Fibroblast of gingiva (primary cell): ENCODE results near the gene CD177.
"Not testable (repeated sequence)": the region's sequence is repeated elsewhere in the genome, so short reads cannot be mapped to it uniquely, and the experiment has no call there.

ENCODE experiments used
- DNase-seq: peaks from one replicate; pipeline ENCODE4 v3.0.0-alpha.2; 2011; ENCODE audit warnings: low read depth

Gene CD177, protein sequence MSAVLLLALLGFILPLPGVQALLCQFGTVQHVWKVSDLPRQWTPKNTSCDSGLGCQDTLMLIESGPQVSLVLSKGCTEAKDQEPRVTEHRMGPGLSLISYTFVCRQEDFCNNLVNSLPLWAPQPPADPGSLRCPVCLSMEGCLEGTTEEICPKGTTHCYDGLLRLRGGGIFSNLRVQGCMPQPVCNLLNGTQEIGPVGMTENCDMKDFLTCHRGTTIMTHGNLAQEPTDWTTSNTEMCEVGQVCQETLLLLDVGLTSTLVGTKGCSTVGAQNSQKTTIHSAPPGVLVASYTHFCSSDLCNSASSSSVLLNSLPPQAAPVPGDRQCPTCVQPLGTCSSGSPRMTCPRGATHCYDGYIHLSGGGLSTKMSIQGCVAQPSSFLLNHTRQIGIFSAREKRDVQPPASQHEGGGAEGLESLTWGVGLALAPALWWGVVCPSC

DNA sequence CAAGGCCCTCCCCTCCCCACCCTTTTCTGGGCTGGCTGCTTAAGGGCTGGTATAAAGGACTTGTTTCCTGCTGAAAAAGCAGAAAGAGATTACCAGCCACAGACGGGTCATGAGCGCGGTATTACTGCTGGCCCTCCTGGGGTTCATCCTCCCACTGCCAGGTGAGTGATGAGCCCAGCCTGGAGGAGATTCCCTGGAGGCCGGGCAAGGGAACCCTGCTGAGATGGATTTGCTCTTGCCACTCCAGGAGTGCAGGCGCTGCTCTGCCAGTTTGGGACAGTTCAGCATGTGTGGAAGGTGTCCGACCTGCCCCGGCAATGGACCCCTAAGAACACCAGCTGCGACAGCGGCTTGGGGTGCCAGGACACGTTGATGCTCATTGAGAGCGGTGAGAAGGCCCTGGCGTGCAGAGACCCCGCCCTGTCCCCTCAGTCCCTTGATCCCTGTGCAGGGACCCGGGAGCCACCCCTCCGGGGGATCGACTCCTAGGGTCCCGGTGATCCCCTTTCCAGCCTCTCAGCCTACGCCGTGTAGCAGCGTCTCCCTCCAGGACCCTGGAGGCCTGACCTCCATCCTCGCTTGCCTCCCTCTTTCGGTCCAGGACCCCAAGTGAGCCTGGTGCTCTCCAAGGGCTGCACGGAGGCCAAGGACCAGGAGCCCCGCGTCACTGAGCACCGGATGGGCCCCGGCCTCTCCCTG, at the start of gene CD177:
Gene CD177, plus strand, starts transcription at position 81 of the 699 bp plus-strand sequence. Its CDS starts 29 bp downstream, at position 110.
- DNase-seq: no peak

DNA sequence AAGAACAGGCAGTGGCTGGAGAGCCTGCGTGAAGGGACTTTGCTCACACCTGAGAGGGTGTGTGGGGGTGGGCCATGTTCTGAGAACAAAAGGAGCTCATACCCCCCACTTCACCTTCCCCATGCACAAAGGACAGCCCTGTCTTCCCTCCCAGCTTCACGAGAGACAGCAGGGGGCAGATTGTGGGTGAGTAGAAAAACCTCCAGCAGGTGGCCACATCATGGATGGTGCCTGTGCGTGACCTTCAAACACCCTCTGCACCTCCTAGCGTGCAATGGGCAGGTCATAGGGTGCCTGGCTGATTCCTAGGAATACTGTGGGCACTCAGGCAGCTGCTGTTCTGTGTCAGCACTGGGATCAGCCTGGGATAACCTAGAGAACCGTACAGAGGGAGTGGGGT, 47.8 kb upstream of the CD177 start:
- no peak for DNase-seq

DNA sequence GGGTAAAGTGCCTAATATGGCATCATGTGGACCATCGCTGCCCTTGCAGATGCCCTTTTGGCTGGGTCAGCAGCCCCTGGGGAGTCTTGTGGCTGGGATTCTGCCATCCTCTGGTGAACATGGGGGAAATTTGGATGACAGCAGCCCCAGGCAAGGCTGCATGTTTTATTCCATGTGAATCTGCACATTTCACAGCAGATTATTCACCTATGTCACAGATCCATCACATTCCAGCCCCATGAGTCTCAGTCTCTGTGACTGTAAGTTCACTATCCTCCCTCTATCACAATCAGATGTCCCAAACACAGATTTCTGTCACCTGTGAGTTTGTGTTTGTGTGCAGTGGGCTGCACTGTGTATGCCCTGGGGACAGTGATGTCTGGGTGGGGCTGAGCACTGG, 47.4 kb upstream of the CD177 start:
- no peak for DNase-seq

DNA sequence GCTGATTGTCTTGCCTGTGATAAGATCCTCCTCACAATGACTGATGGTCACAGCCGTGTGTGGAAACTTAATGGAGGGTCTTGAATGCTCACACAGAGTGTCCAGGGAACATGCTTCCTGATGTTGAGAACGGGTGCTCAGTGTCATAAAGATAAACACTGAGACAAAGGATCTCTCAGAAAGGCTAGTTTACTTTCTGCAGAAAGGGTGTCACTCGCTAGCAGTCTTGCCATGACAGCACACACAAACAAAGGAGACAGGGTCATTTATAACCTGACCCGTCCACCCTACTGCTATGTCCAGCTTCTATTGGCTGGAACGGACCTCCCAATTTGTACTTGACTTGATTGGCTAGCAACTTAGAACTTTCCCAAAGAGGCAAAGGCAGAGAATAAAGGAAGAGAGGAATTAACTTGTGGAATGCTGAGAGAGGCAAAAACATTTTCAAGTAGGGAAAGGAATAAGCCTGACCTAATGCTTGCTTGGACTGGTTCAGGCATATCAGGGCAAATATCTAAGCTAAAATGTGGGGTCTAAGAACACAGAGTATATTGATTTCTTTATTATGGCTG, 45.2 kb upstream of the CD177 start:
- no peak for DNase-seq

DNA sequence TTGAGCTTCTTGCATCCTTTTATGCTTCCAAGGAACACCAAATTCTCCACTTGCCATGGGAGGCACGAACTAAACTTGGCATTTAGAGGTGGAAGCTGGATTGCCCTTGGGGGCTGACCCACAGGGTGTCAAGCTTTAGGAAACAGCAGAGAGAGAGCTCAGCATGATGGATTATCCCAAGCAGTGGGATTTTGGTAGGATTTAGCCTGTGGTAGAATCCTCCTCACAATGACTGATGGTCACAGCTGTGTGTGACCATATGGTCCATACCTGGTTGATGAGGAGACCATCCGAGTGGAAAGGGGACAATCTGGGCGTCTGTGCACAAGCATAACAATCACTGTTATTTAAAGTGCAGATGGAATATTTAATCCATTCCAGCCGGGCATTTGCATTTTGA, 44.0 kb upstream of the CD177 start:
- DNase-seq: no peak

DNA sequence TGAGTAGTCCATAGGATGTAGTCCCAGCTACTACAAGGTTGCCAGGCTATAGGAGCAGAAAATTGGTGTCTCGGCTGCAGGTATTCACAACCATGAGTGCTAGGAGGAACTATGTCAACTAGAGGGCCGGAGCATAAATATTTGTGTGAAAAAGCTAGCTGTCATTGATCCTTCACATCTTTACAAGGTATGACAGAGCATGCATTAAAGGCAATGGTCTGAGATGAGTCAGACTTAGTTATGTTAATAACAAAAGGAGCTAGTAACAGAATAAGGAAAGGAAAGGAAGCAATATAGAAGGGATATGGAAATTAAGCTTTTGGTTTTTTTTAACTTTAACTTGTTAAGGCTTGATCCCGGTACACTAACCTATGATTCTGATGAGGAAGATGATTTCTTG, 43.3 kb upstream of the CD177 start:
- no peak for DNase-seq

DNA sequence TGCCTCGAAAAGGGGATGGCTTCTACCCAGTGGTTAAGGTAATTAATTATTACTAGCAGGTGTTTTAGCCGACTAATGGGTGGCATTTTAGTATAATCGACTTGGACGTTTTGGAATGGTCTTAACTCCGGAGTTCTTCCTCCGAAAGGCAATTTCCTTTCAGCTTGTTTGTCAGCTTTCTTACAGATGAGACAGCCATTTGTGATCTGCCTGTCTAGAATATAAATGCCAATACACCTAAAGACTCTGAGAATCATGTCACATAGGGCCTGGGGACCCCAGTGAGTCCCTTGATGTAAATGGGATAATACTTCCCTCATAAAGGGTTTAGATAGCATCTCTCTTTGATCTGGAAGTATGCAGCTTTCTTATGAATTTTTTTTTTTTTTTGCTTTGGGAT, 42.2 kb upstream of the CD177 start:
- DNase-seq: no peak

DNA sequence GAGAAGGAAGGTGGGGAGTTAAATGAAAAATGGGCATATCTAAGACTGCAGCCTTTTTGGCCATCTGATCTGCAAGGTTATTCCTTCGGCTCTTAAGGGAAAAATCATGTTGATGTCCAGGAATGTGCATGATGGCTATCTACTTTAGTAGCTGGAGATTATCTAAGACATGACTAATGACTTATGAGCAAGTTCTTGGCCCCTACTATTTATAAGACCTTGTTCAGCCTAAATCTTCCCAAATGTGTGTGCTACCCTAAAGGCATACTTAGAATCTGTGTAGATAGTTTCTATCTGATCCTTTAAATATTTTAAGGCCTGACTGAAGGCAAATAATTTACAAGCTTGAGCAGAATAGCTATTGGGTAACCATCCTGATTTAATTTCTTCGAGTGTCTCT, 41.8 kb upstream of the CD177 start:
- no peak for DNase-seq

DNA sequence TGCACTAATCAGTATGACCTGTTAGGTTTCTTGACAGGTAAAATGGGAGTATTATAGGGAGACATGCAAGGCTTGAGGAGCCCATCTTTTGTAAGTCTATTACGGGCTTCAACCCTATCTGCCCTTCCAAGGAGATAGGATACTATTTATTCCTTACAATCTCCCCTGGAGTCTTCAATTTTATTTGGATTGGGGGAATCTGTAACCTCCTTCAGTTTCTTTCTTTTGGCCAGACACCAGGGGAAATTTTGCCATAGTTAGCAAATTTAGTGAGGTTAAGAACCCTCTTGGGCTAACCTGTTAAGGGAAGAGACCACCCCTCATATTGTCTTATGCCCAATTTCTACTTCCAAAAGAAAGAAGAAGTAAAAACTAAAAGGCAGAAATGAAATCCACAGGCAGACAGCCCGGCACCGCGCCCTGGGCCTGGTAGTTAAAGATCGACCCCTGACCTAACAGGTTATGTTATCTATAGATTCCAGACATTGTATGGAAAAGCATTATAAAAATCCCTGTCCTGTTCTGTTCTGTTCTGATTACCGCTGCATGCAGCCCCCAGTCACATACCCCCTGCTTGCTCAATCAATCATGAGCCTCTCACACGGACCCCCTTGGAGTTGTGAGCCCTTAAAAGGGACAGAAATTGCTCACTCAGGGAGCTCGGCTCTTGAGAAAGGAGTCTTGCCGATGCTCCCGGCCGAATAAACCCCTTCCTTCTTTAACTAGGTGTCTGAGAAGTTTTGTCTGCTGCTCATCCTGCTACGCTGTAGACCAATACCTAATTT, 39.6 kb upstream of the CD177 start:
- no peak for DNase-seq

DNA sequence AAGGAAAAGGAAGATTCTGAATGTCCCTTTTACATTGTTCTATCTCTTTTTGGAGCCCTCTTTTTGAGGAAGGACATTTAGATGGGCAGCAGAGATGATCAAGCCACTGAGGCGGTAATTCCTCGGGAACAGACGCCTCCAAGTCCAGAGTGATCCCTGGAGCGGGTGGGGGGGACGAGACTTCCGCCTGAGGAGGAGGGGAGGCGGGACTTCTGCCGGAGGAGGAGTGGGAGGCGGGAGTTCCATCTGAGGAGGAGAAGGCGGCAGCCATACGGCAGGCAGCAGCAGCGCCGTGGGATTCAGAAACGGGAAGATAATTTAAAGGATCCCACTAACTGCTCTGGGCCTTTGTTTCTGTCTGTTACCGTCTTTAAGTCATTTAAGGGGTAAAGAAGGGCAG, 37.6 kb upstream of the CD177 start:
- DNase-seq: no peak

DNA sequence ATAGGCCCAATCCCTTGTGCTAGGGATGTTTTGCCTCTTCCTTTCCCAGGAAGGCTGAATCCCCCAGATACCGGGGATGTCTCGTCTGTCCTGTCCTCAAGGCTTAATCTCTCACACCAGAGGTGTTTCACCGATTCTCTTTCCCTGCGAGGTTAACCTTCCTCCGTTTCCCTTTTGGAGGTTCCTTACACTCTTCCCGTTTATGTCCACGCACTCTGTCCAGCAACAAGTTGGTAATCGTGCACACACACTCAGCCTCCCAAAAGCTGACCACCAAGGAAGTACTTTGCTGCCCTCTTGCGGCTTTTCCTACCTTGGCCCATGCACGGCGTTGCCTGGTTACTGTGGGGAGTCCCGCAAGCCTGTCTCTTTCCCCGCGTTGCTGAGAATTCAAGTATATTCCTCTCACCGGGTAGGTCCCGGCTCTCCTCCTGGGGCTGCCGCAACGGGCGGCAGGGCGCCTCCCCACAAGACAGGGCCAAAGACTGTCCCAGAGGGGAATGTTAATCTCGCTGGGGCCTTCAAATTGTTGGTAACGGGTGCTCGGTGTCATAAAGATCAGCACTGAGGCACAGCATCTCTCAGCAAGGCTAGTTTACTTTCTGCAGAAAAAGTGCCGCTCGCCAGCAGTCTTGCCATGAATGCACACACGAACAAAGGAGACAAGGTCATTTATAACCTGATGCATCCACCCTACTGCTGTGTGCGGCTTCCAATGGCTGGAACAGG, 36.7 kb upstream of the CD177 start:
- DNase-seq: no peak

DNA sequence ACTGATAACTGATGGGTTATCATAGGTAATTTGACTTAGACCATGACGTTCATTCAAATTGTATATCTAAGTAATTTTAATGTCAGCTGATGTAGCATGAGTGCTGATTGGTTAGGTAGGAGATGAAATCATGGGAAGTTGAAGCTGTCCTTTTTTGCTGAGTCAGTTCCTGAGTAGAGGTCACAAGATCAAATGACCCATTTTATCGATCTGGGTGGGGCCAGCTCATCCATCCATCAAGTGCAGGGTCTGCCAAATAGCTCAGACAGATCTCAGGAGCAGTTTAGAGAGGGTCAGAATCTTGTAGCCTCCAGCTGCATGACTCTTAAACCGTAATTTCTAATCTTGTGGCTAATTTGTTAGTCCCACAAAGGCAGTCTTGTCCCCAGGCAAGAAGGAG, 35.3 kb upstream of the CD177 start:
- DNase-seq: no peak

DNA sequence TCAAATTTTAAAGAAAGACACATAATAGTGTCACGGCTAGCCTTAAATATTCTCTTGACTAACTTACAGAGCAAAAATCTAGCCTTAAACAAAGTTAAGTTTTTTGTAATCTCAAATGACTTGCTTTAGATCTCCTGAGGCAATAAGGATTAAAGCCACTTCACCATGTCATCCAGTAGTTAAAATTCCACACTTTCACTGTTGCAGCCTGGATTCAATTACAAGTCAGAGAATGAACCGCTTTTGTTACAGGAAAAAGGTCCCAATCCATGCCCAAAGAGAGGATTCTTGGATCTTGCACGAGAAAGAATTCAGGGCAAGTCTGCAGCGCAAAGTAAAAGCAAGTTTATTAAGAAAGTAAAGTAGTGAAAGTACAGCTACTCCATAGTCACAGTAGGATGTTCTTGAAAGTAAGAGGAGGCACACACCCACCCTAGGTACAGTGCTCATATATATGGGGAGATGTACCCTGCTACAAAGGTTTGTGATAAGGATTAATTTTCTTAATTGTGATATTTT, 34.6 kb upstream of the CD177 start:
- no peak for DNase-seq

DNA sequence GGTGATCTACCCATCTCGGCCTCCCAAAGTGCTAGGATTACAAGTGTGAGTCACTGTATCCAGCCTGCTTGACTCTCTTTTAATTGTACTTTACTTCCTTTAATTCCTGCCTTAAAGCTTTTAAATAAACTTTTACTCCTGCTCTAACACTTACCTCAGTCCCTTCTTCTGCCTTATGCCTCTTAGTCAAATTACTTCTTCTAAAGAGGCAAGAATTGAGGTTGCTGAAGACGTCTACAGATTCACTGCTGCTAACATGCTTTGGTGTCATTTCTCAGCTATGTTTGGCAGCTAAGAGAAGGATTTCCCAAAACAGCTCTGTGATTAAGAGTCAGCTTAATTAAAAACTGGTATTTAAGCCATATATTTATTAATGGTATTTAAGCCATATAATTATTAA, 32.9 kb upstream of the CD177 start:
- no peak for DNase-seq

DNA sequence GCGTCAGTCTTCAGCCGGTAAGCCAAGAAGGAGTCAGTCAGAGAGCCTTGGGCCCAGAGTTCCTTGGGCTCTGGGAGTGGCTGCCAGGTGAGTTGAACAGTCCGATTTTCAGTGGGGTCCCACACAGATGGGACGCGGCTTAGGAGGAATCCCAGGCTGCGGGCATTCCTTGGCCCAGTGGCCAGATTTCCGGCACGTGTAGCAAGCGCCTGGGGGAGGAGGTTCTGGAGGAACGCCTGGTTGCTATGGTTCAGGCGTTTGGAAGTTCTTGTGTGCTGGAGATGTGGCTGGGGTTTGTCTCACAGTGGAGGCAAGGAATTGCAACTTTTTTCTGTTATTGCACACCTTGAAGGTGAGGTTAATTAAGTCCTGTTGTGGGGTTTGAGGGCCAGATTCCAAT, 26.7 kb upstream of the CD177 start:
- DNase-seq: not testable (repeated sequence)

DNA sequence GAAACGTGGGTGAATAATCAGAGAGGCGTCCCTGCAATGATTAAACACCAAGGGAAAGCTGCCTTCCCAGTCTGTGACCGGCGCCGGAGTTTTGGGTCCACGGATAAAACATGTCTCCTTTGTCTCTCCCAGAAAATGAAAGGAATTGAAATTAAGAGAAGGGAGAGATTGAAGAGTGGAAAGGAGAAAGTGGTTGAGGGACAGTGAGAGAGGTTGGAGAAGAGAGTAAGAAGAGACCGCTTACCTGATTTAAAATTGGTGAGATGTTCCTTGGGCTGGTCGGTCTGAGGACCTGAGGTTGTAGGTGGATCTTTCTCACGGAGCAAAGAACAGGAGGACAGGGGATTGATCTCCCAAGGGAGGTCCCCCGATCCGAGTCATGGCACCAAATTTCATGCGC, 24.9 kb upstream of the CD177 start:
- not testable (repeated sequence) for DNase-seq

DNA sequence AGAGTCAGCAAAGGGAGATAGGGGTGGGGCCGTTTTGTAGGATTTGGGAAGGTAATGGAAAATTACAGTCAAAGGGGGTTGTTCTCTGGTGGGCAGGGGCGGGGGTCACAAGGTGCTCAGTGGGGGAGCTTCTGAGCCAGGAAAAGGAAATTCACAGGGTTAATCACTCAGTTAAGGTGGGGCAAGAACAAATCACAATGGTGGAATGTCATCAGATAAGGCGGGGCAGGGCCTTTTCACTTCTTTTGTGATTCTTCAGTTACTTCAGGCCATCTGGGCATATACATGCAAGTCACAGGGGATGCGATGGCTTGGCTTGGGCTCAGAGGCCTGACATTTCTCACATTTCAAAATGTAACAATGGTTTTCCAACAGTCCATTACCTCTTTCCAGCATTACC, 24.4 kb upstream of the CD177 start:
- not testable (repeated sequence) for DNase-seq

DNA sequence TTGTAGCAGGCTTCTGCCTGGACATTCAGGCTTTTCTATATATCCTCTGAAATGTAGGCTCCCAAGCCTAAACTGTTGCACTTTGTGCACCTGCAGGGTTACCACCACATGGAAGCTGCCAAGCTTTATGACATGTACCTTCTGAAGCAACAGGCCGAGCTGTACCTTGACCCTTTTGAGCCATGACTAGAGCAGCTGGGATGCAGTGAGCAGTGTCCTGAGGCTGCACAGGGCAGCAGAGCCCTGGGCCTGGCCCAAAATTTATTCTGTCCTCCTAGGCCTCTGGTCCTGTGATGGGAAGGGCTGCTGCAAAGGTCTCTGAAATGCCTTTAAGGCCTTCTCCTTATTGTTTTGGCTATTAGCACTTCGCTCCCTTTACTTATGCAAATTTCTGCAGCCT, 23.5 kb upstream of the CD177 start:
- no peak for DNase-seq

DNA sequence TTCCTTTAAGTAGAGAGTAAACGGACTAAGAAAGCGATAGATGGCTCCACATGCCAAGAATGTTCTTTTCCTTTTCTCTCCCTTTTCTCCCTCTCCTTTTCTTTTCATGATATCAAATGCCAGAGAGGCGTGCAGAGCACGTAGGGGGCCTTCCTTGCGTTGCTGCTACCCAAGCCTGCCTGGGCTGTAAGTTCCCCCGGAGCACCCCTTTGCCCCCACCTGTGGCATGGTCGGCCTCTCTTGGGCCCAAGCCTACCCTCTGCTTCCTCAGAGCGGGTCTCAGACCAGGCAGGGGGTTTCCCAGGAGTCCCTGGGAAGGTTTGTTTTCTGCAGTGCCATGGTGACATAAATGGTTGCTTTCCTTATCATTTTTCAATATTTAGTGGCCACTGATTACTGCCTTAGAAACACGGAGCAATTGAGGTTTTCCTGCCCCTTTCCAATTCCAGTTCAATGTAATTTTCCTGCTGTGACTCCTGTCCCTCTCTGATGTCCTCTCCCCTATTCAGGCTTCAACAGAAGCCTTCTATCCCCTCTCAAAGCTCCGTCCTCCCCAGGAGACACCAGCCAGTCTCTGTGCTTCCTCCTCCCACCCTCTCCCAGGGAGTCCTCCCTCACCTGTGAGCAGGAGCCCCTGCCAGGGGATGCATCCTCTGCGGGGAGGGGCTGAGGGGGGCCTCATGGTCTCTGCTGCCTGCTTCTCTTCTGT, 22.6 kb upstream of the CD177 start:
- DNase-seq: no peak

DNA sequence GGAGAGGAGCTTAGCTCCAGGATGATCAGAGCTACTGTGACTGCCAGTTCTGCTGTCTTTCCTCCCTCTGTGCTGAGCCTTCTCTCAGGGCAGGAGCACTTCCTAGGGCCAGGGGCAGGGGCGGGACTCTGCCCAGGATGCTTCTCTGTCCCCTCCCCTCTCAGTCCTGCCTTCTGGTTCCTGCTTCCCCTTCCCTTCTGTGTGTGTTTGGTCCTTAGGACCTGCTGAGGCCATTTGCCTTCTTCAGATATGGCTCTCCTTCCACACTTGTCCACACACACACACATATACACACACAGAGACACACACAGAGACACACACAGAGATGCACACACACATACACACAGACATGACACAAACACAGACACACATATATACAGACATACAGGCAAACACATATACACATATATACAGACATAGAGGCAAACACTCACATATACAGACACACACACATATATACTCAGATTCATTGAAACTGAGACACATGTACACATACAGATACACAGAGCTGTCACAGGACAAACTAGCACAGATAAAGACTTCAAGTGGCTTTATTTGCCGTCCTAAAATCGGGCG, 22.0 kb upstream of the CD177 start:
- DNase-seq: no peak
